ENCODE measurements around the gene PRCD.

Gene PRCD

GRCh38 chr17:76515274-76515949 lies 24.4 kb upstream of the PRCD start (continued):
- no peak for TF ChIP-seq CREB5 (CRISPR knock-in tag; IDR thresholded peaks at IDR 0.05; ENCODE audit: low read depth)
- TF ChIP-seq POU6F1 (CRISPR knock-in tag; IDR thresholded peaks at IDR 0.05; ENCODE audit: borderline replicate concordance, low read depth) = no peak
- TF ChIP-seq ESRRG (CRISPR knock-in tag; IDR thresholded peaks at IDR 0.05) = no peak
- no peak for TF ChIP-seq OSR1 (CRISPR knock-in tag; IDR thresholded peaks at IDR 0.05)

GRCh38 chr17:76517638-76518038 lies 22.2 kb upstream of the PRCD start:
- ATAC-seq = no peak
- TF ChIP-seq ESRRG (CRISPR knock-in tag; IDR thresholded peaks at IDR 0.05) = no peak
- TF ChIP-seq CSRNP3 (CRISPR knock-in tag; IDR thresholded peaks at IDR 0.05) = no peak
- no peak for TF ChIP-seq TCF4 (CRISPR knock-in tag; IDR thresholded peaks at IDR 0.05; ENCODE audit: borderline replicate concordance)
- no peak for TF ChIP-seq GLIS3 (CRISPR knock-in tag; IDR thresholded peaks at IDR 0.05)

- no peak for ATAC-seq
- TF ChIP-seq BACH2 (CRISPR knock-in tag; IDR thresholded peaks at IDR 0.05; ENCODE audit: borderline replicate concordance) (no peak), ZC3H10 (CRISPR knock-in tag; IDR thresholded peaks at IDR 0.05) (no peak), TSHZ2 (CRISPR knock-in tag; IDR thresholded peaks at IDR 0.05) (no peak), GLIS3 (CRISPR knock-in tag; IDR thresholded peaks at IDR 0.05) (no peak), SNAI2 (CRISPR knock-in tag; IDR thresholded peaks at IDR 0.05) (no peak), ZNF8 (CRISPR knock-in tag; IDR thresholded peaks at IDR 0.05) (no peak), CREB5 (CRISPR knock-in tag; IDR thresholded peaks at IDR 0.05; ENCODE audit: low read depth) (no peak), ZFP3 (CRISPR knock-in tag; IDR thresholded peaks at IDR 0.05) (no peak), ISL1 (CRISPR knock-in tag; IDR thresholded peaks at IDR 0.05) (no peak), TOX (CRISPR knock-in tag; IDR thresholded peaks at IDR 0.05; ENCODE audit: borderline replicate concordance) (no peak), PPARA (CRISPR knock-in tag; IDR thresholded peaks at IDR 0.05; ENCODE audit: borderline replicate concordance) (no peak), CSDC2 (CRISPR knock-in tag; IDR thresholded peaks at IDR 0.05) (no peak), ZNF70 (CRISPR knock-in tag; IDR thresholded peaks at IDR 0.05) (no peak), RARB (CRISPR knock-in tag; IDR thresholded peaks at IDR 0.05) (no peak), POU6F1 (CRISPR knock-in tag; IDR thresholded peaks at IDR 0.05; ENCODE audit: borderline replicate concordance, low read depth) (no peak), OSR1 (CRISPR knock-in tag; IDR thresholded peaks at IDR 0.05) (no peak), ESRRG (CRISPR knock-in tag; IDR thresholded peaks at IDR 0.05) (no peak)
Measured at GRCh38 chr17:76519048-76519966, 20.5 kb upstream of the PRCD start.
